NCI-H187 (cell line): ENCODE measurements around the gene ZFYVE26.
"Not testable (repeated sequence)": the region's sequence is repeated elsewhere in the genome, so short reads cannot be mapped to it uniquely, and the experiment has no call there.

ENCODE experiments used
- DNase-seq, 2 experiments: peaks; one replicate each; lab custom pipeline; 2025; lab: John Stamatoyannopoulos, UW

Gene ZFYVE26

GRCh38 chr14:67705211-67705610, 111.2 kb downstream of the ZFYVE26 start:
- DNase-seq: no peak

- DNase-seq: peak; percentile 33 to 42
Measured at GRCh38 chr14:67704484-67705089, 111.8 kb downstream of the ZFYVE26 start.

- DNase-seq: no peak
Measured at GRCh38 chr14:67703997-67704396, 112.4 kb downstream of the ZFYVE26 start.

GRCh38 chr14:67701492-67701891, 114.9 kb downstream of the ZFYVE26 start, which contains the start of gene RDH12:
TSS of gene RDH12 (plus strand) at chr14:67701886. CDS start at chr14:67722643, 20,757 bp downstream.
- DNase-seq: not testable (repeated sequence)

- DNase-seq: no peak
Measured at GRCh38 chr14:67698179-67698578, 118.2 kb downstream of the ZFYVE26 start.

GRCh38 chr14:67697006-67697405, 119.4 kb downstream of the ZFYVE26 start:
- DNase-seq: no peak
